A549 (cell line): ENCODE results near the gene C11orf98.

Experiments
- BCL3 ChIP-seq: fragments of >200 bp; sonication (Bioruptor Twin); formaldehyde crosslinking; IDR thresholded peaks from 3 replicates; pipeline ENCODE4 v1.6.1; 2016
- CEBPB ChIP-seq, 2 experiments: fragments of >200 bp in 1 of 2; sonication (Bioruptor Twin) in 1 of 2; formaldehyde crosslinking in 1 of 2; IDR thresholded peaks; 2 replicates each; pipeline ENCODE4 v1.6.1; 2012 to 2016
- CHD4 ChIP-seq: fragments of 200-600 bp; sonication (generic); IDR thresholded peaks from 2 replicates; pipeline ENCODE4 v1.6.1; 2016; ENCODE audit warnings: antibody characterized with exemption, mild to moderate bottlenecking, borderline replicate concordance
- CTCF ChIP-seq: fragments of >200 bp; sonication (Bioruptor Twin); formaldehyde crosslinking; IDR thresholded peaks from 3 replicates; pipeline ENCODE4 v1.5.1; 2016
- ELK1 ChIP-seq: fragments of 150-350 bp; IDR thresholded peaks from 2 replicates; pipeline ENCODE4 v1.6.1; 2014; ENCODE audit warnings: low read depth, mild to moderate bottlenecking, low read length
- FOSL2 ChIP-seq, 2 experiments: fragments of 450-650 bp in 1 of 2; fragments of >200 bp in 1 of 2; sonication (Bioruptor Twin) in 1 of 2; formaldehyde crosslinking; IDR thresholded peaks; 2 replicates each; pipeline versions ENCODE4 v1.5.0 to v1.6.1; 2016 to 2020; ENCODE audit warnings: mild to moderate bottlenecking in 1 of 2, moderate library complexity in 1 of 2
- HOXB13 ChIP-seq: fragments of 250-450 bp; sonication (Bioruptor Pico); IDR thresholded peaks from 2 replicates; pipeline ENCODE4 v1.5.0; 2020; ENCODE audit warnings: low read depth, mild to moderate bottlenecking, moderate library complexity
- MAZ ChIP-seq: fragments of 150-350 bp; IDR thresholded peaks from 2 replicates; pipeline ENCODE4 v1.6.1; 2014; ENCODE audit warnings: antibody characterized with exemption, low read depth, low read length, borderline replicate concordance
- POLR2A ChIP-seq: IDR thresholded peaks from 2 replicates; pipeline ENCODE4 v1.6.1; 2012; ENCODE audit warnings: mild to moderate bottlenecking, low read length
- RARB ChIP-seq: fragments of 250-450 bp; sonication (Bioruptor Pico); IDR thresholded peaks from 2 replicates; pipeline ENCODE4 v1.8.0; 2021; ENCODE audit warnings: mild to moderate bottlenecking, moderate library complexity
- REST ChIP-seq: fragments of 200-600 bp; sonication (generic); IDR thresholded peaks from 2 replicates; pipeline ENCODE4 v1.6.1; 2016; ENCODE audit warnings: antibody characterized with exemption, mild to moderate bottlenecking, moderate library complexity
- SREBF2 ChIP-seq: fragments of 450-650 bp; IDR thresholded peaks from 2 replicates; pipeline ENCODE4 v1.6.1; 2014; ENCODE audit warnings: mild to moderate bottlenecking, moderate library complexity
- USF2 ChIP-seq: fragments of 450-650 bp; IDR thresholded peaks from 2 replicates; pipeline ENCODE4 v1.6.1; 2014; ENCODE audit warnings: antibody characterized with exemption

- no peak for TF ChIP-seq CTCF
- no peak for TF ChIP-seq POLR2A
- no peak for TF ChIP-seq ELK1
- TF ChIP-seq MAZ, result no peak
- TF ChIP-seq BCL3, result no peak
- no peak for TF ChIP-seq SREBF2
- no peak for TF ChIP-seq CHD4
- TF ChIP-seq HOXB13 (CRISPR knock-in tag), result no peak
- no peak for TF ChIP-seq RARB
- no peak for TF ChIP-seq CEBPB (IDR thresholded peaks at IDR 0.05)
- TF ChIP-seq USF2, result no peak
- TF ChIP-seq REST, result no peak
- no peak for TF ChIP-seq FOSL2 (IDR thresholded peaks at IDR 0.05)
- TF ChIP-seq FOSL2 (CRISPR knock-in tag; IDR thresholded peaks at IDR 0.05), result no peak
Measured at GRCh38 chr11:62678433-62678769, 13.4 kb upstream of the C11orf98 start.
